Measurements from ENCODE around the gene MED7.

The MED7 gene

DNA sequence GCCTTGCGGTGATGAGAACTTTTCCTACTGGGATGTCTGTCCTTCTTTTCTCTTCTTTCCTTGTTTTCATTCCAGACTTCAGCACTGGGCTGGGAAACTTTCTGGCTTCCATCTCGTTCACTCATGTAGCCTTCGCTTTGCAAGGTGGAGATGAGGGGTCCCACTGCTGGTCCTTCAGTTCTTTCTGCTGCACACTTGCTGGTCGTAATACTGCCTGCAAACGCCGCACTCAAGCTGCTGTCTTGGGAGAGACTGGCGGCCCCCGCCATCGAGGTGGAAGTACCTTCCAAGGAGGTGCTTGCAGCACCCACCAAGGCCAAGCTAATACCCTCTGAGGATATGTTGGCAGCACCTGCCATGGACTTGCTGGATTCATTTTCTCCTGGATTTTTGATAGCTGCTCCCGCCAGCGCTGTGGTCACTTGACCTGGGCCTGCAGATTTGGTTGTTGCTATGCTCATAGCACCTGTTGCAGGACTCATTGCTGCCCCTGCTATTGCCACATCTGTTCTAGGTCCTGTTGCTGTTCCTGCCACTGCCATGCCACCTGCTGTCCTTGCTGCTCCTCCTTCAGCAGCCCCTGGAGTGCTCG is 20.4 kb upstream of the MED7 start:
- no peak for DNase-seq

DNA sequence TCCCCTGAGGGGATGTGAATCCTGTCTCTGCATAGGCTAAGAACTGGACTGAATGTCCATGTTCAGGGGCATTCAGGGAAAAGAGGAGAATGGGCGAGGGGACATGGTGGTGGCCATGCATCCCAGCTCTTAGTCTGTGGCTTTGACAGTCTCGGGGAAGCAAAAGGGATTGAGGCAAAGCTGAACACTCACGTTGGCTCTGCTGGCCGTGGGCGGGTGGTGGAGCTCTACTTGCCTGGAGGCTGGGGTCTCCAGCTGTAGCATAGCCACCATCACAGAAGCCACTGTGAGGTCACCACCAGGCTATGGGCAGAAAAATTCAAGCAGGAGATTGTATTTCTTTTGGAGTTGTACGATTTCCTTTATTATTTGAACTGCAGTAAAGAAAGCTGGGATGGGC is 19.3 kb upstream of the MED7 start:
- DNase-seq = no peak

DNA sequence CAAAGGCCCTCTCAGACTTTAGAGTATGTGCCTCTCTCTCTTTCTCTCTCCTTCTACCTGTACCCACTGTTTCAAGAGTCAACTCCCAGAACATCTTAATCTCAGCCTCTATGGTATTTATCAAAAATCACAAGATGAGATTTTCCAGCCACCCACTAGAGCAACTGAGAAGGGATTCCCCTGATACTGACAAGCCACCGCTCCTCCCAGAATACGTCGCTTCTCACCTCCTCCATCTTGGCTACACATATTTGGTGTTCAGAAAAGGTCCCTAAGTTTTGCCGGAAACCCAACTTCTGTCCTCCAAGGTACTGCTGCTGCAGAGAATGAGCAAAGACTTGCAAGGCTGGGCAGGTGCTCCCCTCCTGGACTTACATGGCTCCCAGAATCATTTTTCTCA is 17.3 kb upstream of the MED7 start:
- DNase-seq = no peak

DNA sequence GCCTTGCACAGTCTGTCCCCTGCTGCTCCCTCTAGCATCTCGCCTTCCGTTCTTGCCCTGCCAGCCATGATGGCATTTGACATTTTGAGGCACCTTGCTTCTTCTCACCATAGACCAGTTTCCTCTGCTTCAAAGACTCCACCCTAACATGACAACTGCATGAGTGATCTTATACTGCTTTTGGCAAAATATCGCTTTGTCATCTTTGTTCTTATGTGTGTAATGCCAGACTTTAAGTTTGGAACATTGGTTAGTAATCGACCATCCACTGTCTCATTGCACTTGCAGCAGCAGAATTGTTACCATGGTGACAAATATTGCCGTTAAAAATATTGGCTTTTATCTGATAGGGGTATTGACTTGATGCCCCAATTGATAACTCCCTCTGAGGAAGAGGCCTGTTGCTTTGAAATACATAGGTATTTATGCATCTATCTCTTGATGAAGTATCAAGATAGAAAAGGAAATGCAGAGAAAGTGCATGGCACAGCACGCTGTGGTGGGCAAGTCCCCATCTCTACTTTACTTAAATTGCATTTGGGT is 16.6 kb upstream of the MED7 start:
- no peak for DNase-seq

DNA sequence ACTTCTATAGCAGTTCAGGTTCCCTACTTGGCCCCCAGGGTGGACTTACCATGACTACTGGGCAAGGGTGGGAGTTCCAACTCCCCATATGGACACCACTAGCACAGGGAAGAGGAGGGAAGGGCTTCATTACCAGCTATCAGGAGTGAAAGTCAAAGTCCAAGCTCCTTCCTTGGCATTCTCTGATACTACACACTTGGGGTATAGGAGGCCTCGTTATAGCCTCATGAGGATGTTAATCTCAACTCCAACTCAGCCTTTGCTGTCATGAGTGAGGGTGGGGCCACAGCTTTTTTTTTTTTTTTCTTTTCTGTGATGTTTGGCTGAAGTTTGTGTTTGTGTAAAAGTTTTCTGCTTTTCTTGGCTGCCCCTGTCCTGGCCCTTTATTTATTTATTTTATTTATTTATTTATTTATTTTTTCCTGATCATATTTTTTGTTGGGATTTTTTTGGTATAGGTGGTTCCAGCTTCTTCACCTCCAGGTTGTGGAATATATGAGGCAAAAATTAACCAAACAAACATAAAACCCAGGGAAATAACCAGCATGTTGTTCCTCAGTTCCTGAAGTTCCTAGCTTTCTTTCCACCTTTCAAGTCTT is 14.7 kb upstream of the MED7 start:
- DNase-seq = no peak

DNA sequence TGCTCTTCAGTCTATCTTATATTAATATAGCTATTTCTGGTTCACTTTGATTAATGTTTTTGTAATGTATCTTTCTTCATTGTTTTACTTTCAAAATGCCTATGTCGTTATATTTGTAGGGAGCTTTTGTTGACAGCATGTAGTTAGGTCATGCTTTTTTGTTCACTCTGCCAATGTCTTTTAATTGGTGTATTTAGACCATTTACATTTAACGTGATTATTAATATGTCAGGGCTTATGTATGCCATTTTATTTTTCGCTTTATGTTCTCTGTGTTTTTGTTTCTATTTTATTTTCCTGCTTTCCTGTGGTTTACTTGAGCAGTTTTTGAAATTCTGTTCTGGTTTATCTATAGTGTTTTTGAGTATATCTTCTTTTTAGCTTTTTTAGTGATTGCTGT is 12.6 kb upstream of the MED7 start:
- DNase-seq = no peak

DNA sequence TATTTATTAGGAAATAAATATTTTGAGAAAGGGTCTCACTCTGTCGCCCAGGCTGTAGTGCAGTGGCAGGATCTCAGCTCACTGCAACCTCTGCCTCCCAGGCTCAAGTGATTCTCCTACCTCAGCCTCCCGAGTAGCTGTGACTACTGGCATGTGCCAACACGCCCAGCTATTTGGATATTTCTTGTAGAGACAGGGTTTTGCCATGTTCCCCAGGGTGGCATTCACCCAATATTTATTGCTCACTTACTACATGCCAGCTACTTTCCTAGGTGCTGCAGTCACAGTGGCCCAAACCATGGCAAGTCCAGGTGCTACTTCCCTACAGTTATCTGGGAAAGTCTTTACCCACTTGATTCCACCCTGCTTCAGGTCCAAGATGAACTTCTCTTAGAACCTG is 8.3 kb upstream of the MED7 start:
- no peak for DNase-seq

DNA sequence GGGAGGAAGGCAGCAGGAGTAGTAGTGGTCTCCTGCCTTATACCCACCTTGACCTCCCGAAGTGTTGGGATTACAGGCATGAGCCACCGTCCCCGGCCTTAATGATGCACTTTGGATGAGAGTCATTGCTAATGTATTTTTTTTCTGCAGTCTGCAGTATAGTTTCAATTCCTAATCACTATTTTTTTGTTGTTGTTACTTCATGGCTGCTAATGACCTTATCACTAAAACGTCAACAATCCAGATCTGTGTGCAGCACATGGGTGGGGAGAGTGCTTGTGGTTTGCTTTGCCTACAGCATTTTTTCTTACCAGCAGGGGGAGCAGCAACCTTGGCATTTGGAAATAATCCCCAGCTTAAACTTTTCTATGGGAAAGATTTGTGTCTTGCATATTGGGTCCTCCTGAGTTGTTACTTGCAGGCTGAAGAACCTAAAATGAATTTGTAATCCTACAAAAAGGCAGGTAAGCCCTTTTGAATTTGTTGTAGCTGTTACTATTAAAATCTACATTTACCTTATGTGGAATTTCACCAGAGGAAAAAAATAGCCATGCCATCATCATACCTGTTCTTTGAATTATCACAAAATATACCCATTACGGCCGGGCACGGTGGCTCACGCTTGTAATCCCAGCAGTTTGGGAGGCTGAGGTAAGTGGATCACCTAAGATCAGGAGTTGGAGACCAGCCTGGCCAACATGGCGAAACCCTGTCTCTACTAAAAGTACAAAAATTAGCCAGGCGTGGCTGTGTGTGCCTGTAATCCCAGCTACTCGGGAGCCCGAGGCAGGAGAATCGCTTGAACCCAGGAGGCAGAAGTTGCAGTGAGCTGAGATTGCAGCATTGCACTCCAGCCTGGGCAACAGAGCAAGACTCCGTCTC is 6.3 kb upstream of the MED7 start:
- no peak for DNase-seq

DNA sequence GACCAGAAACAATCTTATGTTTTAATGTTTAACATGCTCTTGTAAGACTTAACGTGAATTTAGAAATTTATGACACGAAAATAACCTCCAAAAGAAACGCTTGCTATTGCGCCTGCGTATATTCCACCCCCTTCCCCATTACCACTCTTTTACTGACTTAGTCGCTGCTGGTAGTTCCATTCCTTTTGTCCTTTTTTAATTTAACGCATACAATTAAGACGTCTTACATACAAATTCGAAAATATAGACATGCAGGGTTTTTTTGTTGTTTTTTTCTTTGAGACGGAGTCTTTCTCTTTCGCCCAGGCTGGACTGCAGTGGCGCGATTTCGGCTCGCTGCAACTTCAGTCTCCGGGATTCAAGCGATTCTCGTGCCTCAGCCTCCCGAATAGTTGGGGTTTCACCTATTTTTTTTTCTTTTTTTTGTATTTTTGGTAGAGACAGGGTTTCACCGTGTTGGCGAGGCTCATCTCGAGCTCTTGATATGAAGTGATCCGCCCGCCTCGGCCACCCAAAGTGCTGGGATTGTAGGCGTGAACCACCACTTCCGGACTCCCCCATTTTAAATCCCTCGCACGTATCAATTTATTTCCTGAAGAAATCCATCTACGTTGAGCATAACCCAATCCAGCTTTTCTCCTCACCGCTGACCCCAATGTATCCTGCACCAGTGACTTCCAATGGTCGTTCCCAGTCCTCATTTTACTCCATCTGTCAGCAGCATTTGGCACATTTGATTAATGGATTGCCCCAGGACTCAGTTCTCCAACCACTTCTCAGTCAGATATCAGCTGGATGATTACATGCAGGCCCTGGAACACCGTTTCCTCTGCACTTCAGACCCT is 684 bp upstream of the MED7 start:
- peak; percentile 80 for DNase-seq

DNA sequence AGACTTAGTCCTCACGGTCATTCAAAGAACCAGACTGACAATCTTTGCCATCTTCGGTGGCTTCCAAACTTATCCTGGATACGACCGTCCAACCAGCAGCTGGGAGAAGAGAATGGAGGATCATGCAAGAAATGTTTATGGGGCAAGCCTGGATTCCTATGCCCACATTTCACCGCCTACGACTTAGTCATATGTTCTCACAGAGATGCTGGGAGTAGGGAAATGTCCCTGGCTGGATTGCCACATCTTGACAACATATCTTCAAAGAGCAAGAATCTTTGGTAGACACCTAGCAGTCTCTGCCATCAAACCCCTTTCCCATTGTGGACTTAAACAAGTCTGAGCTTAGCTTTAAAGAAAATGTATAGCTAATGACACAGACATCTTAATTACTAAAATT is 5.0 kb downstream of the MED7 start:
- no peak for DNase-seq

DNA sequence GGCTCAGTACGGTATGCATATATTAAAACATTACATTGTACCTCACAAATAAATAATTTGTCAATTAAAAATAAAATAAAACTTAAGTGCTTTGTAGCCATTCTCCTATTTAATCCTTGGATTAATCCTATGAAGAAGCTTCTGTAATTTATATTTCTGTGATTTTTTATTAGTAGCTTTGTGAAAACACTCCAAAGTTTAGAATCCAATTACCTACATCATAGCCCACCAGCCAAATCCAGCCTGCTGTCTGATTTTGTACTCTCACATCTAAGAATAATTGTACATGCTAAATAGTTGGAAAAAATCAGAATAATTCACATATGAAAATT is 10.4 kb downstream of the MED7 start:
- no peak for DNase-seq

DNA sequence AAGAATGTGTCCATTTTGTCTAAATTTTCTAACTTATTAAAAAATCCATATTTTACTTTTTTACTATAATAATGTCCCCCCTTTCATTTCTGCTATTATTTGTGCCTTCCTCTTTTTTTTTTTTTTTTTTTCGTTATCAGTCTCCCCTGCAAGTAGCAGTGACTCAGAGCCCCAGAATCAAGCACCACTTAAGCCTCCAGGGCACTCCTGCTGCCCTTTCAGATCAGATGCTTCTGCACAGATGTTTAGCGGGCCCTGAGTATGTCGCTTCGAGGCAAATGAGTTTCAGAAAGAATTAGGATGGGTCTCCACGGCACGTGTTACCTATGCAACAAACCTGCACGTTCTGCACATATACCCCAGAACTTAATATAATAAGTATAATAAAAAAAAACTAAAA is 11.7 kb downstream of the MED7 start:
- DNase-seq = no peak

DNA sequence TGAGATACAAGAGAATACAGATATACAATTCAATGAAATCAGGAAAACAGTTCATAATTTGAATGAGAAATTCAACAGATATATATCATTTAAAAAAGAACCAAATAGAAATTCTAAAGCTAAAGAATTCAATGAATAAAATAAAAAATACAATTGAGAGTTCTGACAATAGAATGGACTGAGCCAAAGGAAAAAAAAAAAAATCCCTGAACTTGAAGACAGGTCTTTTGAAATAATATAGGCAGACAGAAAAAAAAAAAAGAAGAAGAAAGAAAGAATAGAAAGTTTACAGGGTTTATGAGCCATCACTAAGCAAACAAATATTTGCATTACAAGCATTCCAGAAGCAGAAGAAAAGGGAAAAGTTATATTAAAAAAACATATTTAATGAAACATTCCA is 21.0 kb downstream of the MED7 start:
- DNase-seq = no peak

DNA sequence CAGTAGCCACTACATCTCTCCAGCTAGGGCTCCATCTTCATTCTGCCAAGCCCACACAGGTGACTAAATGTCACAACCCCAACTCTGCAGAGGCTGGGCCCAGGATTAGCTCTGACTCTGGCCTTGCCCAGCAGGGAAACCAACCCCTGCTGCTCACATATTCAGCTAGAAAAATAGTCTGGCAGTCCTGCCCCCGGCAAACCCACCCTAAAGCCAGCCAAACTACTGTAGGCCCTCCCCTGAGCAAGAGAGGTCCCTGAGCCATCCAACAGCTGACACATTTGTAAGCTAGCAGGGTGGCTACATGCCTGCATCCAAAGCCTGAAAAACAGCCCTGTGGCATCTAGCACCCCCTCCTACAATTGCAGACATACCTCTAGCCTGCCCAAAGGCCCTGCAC is 22.6 kb downstream of the MED7 start:
- DNase-seq = no peak

DNA sequence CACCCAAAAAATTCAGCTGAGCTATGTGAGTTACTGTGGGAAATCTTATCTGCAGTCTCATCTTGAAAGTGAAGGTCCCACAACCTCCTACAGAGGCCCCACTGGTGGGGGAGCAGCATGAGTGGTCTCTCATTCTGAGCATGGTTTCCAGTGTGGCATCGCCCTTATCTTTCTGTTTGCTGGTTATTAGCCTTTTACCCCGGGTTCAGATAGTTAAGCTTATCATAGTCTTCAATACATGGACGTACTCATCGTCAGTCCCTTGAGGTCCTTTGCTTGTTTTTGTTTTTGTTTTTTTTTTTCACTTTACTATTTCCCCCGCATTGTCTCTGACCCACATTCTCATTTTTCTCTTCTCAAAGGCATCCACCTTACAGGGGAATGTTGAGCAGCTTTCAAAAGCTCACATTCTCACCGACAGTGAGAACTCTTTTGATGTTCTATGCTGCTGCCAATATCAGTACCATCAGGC is 26.1 kb downstream of the MED7 start:
- DNase-seq = no peak

DNA sequence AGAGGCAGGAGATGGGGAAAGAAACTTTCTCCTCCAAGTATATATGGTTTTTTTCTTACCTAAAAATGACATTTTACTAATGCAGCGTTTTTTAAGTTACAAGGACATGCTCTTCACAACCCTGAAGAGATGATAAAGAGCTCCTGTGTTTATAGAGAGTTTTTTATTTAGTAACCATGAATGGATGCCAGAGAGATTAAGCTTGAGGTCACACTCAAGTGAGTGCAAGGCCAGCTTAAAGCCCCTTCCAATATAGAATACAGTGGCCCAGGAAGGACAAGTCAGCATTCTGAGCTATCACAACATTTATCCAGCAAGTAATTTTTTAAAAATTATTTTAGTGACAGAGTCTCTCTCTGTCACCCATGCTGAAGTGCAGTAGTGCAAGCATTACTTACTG is 27.2 kb downstream of the MED7 start:
- no peak for DNase-seq

DNA sequence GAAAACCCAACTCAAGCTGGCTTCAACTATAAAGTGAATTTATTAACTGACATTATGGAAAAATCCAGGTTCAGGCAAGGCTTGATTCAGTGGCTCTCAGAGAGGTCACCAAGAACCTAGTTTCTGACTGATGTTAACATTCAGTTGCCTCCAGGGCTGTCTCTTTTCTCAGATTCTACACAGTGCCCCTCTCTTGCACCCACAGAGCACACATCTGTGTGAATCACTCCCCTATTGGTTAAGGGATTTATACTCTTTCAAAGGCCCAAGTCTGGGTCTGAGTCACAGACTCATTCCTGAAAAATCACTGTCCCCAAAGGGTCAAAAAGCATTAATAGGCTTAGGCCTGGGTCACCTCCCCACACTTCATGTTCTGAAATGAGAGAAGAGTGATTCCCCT is 27.7 kb downstream of the MED7 start:
- no peak for DNase-seq

DNA sequence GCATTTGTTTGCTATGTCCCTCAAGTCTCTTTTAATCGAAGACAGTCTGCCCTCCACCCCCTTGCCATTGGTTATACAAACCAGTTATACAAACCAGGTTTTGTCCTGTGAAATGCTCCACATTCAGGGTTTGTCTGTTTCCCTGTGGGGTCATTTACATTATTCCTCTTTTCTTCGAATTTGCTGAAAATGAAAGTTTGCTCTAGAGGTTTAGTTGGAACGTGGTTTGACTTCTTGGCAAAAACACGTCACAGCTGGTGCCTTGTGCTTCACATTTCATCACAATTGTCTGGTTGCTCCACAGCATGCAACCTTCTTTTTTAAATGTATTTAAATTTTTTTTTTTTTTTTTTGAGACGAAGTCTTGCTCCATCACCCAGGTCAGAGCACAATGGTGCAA is 29.7 kb downstream of the MED7 start:
- no peak for DNase-seq

DNA sequence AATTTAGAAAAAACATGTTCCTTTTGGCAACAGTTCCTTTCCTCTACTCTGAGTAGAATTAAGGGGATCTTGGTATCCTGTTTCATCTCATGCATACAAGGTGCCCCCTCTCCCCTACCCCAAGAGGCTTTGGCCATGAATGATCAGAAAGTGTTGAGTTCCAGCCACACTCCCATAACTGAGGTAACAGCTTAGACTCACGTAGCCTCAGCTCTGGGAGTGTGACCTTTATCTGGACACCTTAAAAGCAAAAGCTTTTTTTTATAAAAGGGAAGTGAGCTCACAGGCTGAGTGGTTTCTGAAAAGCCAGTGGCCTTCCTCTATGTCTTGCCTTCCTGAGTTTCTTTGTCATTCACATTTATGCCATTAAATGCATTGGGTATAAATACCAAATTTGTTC is 32.9 kb downstream of the MED7 start:
- DNase-seq = no peak

DNA sequence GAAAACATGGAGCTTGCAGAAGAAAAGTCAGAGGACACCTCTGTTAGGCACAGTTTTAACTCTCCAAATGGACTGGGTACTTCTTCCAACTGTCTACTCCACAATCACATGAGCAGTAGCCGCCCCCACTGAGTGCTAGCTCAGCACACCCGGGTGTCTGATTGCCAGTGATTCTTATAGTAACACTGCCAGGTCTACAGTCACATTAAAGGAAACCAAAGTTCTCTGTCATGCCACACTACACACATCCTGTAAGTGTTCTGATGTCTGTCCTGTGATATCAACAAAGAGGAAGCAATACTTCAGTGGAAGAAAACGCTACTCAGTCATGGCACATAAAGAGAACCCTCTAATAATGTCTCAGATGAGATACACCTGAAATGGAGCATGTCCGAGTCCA is 33.7 kb downstream of the MED7 start, which contains the start of gene HAVCR2:
HAVCR2 (minus strand) TSS at position 69 of the 400 bp plus-strand sequence; CDS start at position 8, 61 bp downstream.
- no peak for DNase-seq

DNA sequence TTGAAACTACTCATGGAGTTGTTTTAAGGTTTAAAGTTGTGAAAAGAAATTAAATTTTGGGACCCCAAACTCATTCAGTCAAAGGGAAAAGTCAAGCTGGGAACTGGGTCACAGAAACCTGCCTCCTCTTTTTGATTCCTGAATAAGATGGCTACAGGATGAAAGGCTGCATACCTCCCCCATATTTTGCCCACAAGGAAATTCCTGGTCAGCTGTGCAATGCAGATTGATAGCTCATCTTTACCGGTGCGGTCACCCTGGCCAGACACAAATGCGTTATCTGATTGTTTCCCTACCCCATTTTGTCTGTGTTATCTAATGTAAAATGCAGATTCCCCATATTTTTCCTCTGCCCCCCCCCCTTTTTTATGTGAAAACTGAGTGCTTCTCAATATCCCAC is 35.2 kb downstream of the MED7 start:
- DNase-seq = no peak

DNA sequence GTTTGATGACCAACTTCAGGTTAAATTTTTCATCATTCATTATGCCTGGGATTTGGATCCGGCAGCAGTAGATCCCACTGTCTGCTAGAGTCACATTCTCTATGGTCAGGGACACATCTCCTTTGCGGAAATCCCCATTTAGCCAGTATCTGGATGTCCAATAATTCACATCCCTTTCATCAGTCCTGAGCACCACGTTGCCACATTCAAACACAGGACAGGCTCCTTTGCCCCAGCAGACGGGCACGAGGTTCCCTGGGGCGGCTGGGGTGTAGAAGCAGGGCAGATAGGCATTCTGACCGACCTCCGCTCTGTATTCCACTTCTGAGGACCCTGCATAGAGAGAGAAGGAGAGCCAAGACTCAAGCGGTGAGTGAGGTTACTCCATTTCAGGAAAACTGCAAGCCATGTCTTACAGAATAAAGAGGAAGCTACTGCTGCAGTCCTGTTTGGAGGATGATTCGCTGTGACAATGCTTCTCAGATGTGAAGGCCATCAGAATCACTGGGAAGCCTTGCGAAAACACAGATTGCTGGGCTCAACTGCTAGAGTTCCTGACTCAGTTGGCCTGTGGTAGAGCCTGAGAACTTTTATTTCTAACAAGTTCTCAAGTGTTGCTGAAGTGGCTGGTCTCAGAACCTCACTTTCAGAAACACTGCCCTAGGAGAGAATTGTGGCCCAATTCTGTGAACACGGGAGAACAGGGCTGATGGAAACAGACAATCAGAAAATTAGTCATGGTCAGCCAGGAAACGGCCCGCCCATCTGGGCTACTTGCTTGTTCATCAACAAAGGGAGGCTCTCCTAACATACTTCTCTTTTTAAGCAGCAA is 35.8 kb downstream of the MED7 start:
- DNase-seq = no peak

Data from NCI-H1436 treated with DMSO at 0.1 percent for 48 hours (cell line).